Transverse colon (tissue), 4 donors: ENCODE results near the gene ZNF77. TPM values are rescaled to one million over a fixed set of nuclear protein-coding genes. Genes with fewer than 3 reads are reported as not detected.

ENCODE experiments used
- DNase-seq: peaks from one replicate; pipeline ENCODE4 v3.0.0-alpha.2; 2019
- H3K27ac ChIP-seq, 4 donors: fragments of 200-600 bp; sonication (generic); 2 replicates each; pipeline ENCODE4 v1.5.1; 2016 to 2018; ENCODE audit warnings: inconsistent platforms in 4 of 4
- H3K27me3 ChIP-seq: fragments of 200-600 bp; sonication (generic); 2 replicates; pipeline ENCODE4 v1.5.1; 2017; ENCODE audit warnings: inconsistent platforms
- H3K36me3 ChIP-seq, 4 donors: fragments of 200-600 bp; sonication (generic); 2 replicates each; pipeline ENCODE4 v1.5.1; 2017 to 2019; ENCODE audit warnings: inconsistent platforms in 4 of 4
- H3K4me1 ChIP-seq, 4 donors: fragments of 200-600 bp; sonication (generic); 2 replicates each; pipeline ENCODE4 v1.5.1; 2017 to 2020; ENCODE audit warnings: inconsistent platforms in 4 of 4
- H3K4me3 ChIP-seq, 4 donors: fragments of 200-600 bp; sonication (generic); 1 replicate in 1 of 4; 2 replicates in 3 of 4; pipeline versions ENCODE4 v1.5.1 to v1.6.1; 2017 to 2019; ENCODE audit warnings: inconsistent platforms in 4 of 4
- H3K9me3 ChIP-seq, 2 donors: fragments of 200-600 bp; sonication (generic); 2 replicates each; pipeline ENCODE4 v1.5.1; 2017 to 2019; ENCODE audit warnings: inconsistent platforms in 2 of 2
- CTCF ChIP-seq, 5 experiments: fragments of 200-600 bp in 3 of 5; fragments of 450-650 bp in 2 of 5; sonication (generic) in 3 of 5; IDR thresholded peaks; 1 replicate in 2 of 5; 2 replicates in 3 of 5; pipeline ENCODE4 v1.5.1; 2016 to 2017; ENCODE audit warnings: antibody characterized with exemption in 5 of 5, inconsistent platforms in 3 of 5, mild to moderate bottlenecking in 2 of 5, moderate library complexity in 1 of 5
- EP300 ChIP-seq: sonication (generic); formaldehyde crosslinking; IDR thresholded peaks from one replicate; pipeline ENCODE4 v1.6.1; 2017; ENCODE audit warnings: antibody characterized with exemption, low read depth
- POLR2A ChIP-seq: fragments of 450-650 bp; IDR thresholded peaks from one replicate; pipeline ENCODE4 v1.6.1; 2016; ENCODE audit warnings: antibody characterized with exemption, mild to moderate bottlenecking, moderate library complexity
- POLR2AphosphoS5 ChIP-seq, 3 donors: sonication (generic); formaldehyde crosslinking; IDR thresholded peaks; one replicate each; pipeline ENCODE4 v1.6.1; 2016; ENCODE audit warnings: antibody characterized with exemption in 3 of 3
- WGBS, 2 donors: methylation state at CpG; one replicate each; pipeline ENCODE4 v1.1.5; 2018; ENCODE audit warnings: low coverage in 1 of 2; 5-methylcytosine and 5-hydroxymethylcytosine counted together
- in situ Hi-C, 4 donors: fragments of 200-750 bp; cut with MboI; loops; one replicate each; pipeline versions ENCODE4 v1.15.0 to v1.15.1; 2017; ENCODE audit warnings: low sequenced_read_pairs in 3 of 4, low pct_ligation_motif_present in 1 of 4, low pct_unique_long_range_greater_than_20kb in 1 of 4
- intact Hi-C: fragments of 100-400 bp; cut with DNase I; formaldehyde crosslinking; loops from one replicate; pipeline ENCODE4 v1.15.1; 2023; ENCODE audit warnings: low total_unique reads
- total RNA-seq, 4 donors: library from RNA; depleted of rRNA; stranded (reverse); fragments of >200 nt; gene quantifications; one replicate each; pipeline ENCODE4 v1.1.0, GENCODE V29; 2016

ZNF77 gene
- total RNA-seq, 4 donors from 2014 or later: 4.2 to 9.3 (median 5.1) TPM; not detected in 1

GRCh38 chr19:2977001-2977745 is 32.4 kb upstream of the ZNF77 start, which contains the start of gene TLE6:
Gene TLE6 (plus strand): TSS chr19:2977564. CDS start chr19:2978234, 670 bp downstream.
- no peaks in the 10 kb centered on the region for H3K27me3 ChIP-seq
- TF ChIP-seq POLR2AphosphoS5 (IDR thresholded peaks at IDR 0.05) (peak; percentile 46 to 53 (median 50)), CTCF (IDR thresholded peaks at IDR 0.05) (no peak)
- H3K9me3 ChIP-seq: no peaks in the 10 kb centered on the region
- DNase-seq: peak; percentile 96
- WGBS, 2 donors: 2% methylated on average over 17 of the region's 51 CpGs; no CpG with 5 or more reads in 1 of the 2 donors
- H3K36me3 ChIP-seq: no peaks in the 10 kb centered on the region
- peak within 1 kb of the TSS; percentile 11 to 62 (median 45) for H3K27ac ChIP-seq
- in situ Hi-C loops: loop anchor here in 1 of 4 donors (10.0 kb wide), 1 partner anchor 58 kb away; no protein-coding TSS in a partner anchor
- peaks cover 17 to 39% (median 25%) of the 10 kb centered on the region in 4 donors for H3K4me1 ChIP-seq
- peak within 1 kb of the TSS; percentile 3 to 54 (median 32) for H3K4me3 ChIP-seq
- intact Hi-C loops: loop anchor here (5.0 kb wide), 1 partner anchor 85 kb away; the partner anchor contains the start of gene TLE5

GRCh38 chr19:2976609-2977000 is 31.8 kb upstream of the ZNF77 start:
- Histone ChIP-seq H3K27me3 (no peaks in the 10 kb centered on the region), H3K9me3 (no peaks in the 10 kb centered on the region), H3K36me3 (no peaks in the 10 kb centered on the region), H3K4me3 (peak overlapping the region; percentile 3 to 54 (median 32)), H3K4me1 (peaks cover 17 to 40% (median 25%) of the 10 kb centered on the region in 4 donors), H3K27ac (peak overlapping the region in 2 of 4 donors; percentile 33 to 38)
- no peak for TF ChIP-seq POLR2A
- DNase-seq: no peak
- in situ Hi-C loops (loop anchor here in 1 of 4 donors (10.0 kb wide), 1 partner anchor 58 kb away; no protein-coding TSS in a partner anchor), intact Hi-C loops (loop anchor here (5.0 kb wide), 1 partner anchor 86 kb away; the partner anchor contains the start of gene TLE5)
- 14% methylated on average over 15 of the region's 15 CpGs; no CpG with 5 or more reads in 1 of the 2 donors for WGBS, 2 donors

- H3K4me3 ChIP-seq: no peak overlapping the region
- intact Hi-C loops: loop anchor here (5.0 kb wide), 1 partner anchor 88 kb away; the partner anchor contains the start of gene TLE5
- DNase-seq: no peak
- H3K27me3 ChIP-seq: no peaks in the 10 kb centered on the region
- peak overlapping the region; percentile 24 to 68 (median 54) for H3K27ac ChIP-seq
- H3K36me3 ChIP-seq: no peaks in the 10 kb centered on the region
- whole genome bisulfite sequencing, 2 donors: 10 to 38% methylated on average over 11 to 14 of the region's 14 CpGs
- in situ Hi-C loops: loop anchor here in 2 of 4 donors (10.0 to 25.0 kb wide), 2 partner anchors 60 to 113 kb away; partner anchors contain the start of gene GNA11 (in 1 of the 2)
- TF ChIP-seq POLR2A (no peak), EP300 (no peak), CTCF (IDR thresholded peaks at IDR 0.05) (no peak), POLR2AphosphoS5 (IDR thresholded peaks at IDR 0.05) (no peak)
- H3K9me3 ChIP-seq: no peaks in the 10 kb centered on the region
- H3K4me1 ChIP-seq: peaks cover 17 to 43% (median 25%) of the 10 kb centered on the region in 4 donors
These were observed 29.7 kb upstream of the ZNF77 start for GRCh38 chr19:2974342-2975041.

- TF ChIP-seq EP300 (peak; percentile 2), POLR2AphosphoS5 (IDR thresholded peaks at IDR 0.05) (peak in 2 of 3 donors; percentile 23 to 44), POLR2A (no peak), CTCF (IDR thresholded peaks at IDR 0.05) (no peak)
- in situ Hi-C loops (loop anchor here in 2 of 4 donors (10.0 to 25.0 kb wide), 2 partner anchors 62 to 114 kb away; partner anchors contain the start of gene GNA11 (in 1 of the 2)), intact Hi-C loops (no loop called here)
- H3K36me3 ChIP-seq: no peaks in the 10 kb centered on the region
- no peak for DNase-seq
- peaks cover 17 to 56% (median 30%) of the 10 kb centered on the region in 4 donors for H3K4me1 ChIP-seq
- H3K9me3 ChIP-seq: no peaks in the 10 kb centered on the region
- no peak overlapping the region for H3K4me3 ChIP-seq
- peak overlapping the region; percentile 58 to 68 (median 62) for H3K27ac ChIP-seq
- no peaks in the 10 kb centered on the region for H3K27me3 ChIP-seq
- WGBS, 2 donors: 74 to 79% methylated on average over 7 to 8 of the region's 8 CpGs
These were observed 28.5 kb upstream of the ZNF77 start for GRCh38 chr19:2973229-2973628.
